ENCODE measurements around the gene SLC19A1.
"Not testable (repeated sequence)": the region's sequence is repeated elsewhere in the genome, so short reads cannot be mapped to it uniquely, and the experiment has no call there.

SLC19A1 gene

DNA sequence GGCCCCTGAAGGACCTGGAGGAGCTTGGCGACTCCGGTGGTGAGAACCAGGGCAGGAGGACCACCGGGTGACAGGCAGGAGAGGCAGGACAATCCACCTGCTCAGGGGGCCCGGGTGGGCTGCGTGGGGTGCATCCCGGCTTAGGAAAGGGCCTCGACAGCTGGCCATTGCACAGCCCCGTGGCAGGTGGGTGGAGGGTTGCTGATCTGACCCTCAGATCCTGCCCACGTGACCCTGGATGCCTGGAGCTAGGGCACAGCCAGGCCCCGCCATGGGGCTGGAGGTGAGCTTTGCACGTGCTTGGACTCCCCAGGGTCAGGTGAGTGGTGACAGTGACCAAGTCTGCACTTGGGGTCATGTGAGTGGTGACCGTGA is 35.5 kb upstream of the SLC19A1 start:
- no peak overlapping the region for H3K27ac ChIP-seq
- DNase-seq (ENCODE audit: low read depth, low spot score), result no peak

DNA sequence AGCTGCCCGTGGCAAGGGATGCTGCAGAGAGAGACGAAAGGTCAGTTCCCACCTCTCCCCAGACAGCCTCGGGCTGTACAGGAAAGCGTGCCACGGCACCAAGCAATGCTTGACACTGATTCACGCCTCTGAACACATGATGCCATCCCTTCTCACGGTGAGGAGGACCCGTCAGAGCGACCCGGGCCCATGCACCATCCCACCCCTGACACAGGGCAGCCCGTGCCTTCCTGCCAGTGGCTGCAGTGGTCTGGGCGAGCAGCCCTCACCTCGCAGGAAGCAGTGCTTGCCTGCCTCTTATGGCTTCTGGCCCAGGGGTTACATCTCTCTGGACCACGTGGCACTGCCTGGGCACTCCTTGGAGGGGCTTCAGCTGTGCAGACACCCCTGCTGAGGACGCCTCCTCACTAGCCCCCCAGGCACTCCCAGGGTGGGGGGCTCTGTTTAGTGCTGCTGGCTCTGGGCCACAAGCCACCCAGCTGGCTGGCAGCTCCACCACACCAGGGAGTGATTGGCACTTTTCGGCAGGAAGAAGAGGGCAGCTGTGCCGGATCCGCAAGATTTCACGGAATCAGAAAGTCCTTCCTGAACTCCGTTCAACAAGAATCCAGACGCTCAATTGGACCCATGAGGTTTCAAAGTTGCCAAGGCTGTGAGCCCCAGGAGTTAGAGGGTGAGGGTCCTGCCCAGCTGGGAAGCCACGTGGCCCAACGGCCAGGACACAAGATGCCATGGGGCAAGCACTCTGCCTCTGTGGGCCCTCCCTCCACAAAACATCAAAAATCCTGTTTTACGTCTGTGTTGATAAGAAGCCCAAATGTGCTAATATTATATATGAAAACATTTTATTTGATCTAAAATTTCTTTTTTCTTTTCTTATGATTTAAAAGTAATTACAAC is 34.8 kb upstream of the SLC19A1 start:
- DNase-seq (ENCODE audit: low read depth, low spot score), result no peak
- no peak overlapping the region for H3K27ac ChIP-seq

DNA sequence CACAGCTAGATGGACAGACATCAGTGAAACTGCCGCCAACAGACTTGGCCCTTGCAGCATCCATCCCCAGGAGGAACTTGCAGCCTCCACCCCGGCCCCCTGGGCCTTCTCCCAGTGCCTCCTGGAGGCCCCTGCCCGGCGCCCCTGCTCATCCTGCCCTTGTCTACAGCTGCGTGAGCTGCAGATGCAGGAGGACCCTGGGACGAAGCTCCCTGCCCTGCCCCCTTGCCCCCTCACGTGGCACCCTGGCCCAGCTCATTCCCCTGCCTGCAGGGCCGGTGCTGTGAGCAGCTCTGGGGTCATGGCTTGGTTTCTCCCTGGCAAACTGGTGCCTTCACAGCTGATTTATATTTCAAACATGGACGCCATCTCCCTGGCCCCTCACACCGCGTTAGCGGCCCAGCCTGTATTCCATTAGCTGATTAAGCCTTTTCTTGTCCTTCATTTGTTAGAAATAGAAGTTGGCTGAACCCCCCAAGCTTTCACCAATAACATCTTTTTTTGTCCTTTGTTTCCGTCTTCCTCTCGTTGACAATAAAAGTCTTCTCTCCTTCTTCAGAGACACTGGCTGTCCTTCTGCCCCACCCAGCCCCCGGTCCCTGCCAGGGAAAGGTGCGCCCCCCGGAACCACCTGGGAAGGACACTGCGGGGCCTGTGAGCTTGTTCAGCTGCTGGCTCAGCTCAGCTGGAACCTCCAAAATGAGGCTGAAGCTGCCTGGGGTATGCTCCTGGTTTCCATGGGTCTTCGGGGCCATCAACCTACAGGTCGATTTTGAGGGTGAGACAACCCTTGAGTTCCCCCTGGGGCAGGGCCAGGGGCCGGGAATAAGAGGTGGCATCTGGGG is 34.0 kb upstream of the SLC19A1 start:
- no peak for DNase-seq (ENCODE audit: low read depth, low spot score)

DNA sequence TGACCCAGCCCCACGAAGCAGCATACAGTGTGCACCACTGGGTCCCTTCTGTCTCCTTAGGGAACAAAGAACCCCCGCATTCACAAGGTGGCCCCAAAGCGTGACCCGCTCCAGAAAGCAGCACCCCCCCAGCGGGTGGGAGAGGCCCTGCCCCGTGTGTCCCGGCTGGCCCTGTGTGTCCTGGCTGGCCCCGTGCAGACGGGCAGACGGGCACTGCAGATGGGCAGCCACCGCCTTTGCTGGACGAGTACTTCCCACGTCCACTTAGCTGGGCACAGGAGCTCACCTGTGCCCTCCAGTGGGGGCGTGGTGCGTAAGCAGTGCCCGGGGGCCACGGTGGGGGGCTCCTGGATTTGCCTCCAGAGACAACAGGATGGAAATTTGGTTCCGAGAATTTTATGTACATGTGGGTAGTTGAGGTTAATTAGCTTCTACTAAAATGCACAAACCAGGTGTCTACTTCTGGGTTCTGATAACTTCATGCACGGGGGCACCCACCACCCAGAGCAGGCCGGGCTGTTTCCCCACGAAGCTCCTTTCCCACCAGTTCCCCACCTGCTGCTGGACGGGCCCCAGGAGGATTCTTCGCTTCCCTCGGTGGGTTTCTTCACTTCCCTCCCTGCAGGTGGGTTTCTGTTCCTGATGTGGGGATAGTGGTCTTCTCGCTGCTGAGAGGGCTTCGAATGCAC is 33.2 kb upstream of the SLC19A1 start:
- no peak for DNase-seq (ENCODE audit: low read depth, low spot score)
- no peak overlapping the region for H3K27ac ChIP-seq

More for the DNA sequence above, 34.0 kb upstream of the SLC19A1 start:
- no peak overlapping the region for H3K27ac ChIP-seq

DNA sequence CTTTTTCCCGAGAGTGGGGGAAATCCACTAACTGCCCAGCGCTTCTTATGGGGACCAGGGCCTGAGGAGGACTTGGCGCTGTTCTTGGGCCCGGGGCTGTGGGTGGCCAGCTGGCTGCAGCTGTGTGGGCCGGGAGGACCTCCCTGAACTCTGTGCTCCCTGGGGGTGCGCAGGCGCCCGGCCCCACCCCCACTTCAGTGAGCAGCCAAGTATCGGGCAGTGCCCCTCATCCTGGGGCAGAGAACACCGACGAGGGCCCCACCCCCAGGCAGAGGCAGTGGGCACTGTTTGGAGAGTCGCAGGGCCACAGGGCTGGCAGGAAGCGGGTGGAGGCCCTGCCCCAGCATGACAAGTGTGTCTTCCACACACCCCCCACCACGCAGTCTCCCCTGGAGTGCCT is 32.5 kb upstream of the SLC19A1 start:
- no peak overlapping the region for H3K27ac ChIP-seq
- no peak for DNase-seq (ENCODE audit: low read depth, low spot score)

DNA sequence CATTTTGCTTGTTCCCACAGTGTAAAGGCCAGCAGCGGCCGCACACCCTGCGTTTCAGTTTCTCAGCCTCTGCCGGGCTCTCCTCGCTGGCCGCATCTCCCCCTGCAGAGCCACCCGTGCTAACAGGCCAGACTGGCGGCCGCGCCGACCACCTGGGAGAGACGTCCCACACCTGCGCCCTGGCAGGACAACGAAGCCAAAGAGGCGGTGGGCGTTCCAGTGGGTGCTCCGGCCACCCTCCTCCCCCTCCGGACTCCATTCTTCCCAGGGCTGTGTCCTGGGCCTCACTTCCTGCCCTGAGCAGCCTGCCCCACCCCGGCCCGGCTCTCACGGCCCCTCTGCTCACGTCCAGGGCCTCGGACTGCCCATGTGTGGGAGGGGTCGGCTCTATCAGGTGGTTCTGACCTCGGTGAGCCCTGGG is 31.9 kb upstream of the SLC19A1 start:
- H3K27ac ChIP-seq, result no peak overlapping the region
- DNase-seq (ENCODE audit: low read depth, low spot score), result no peak

DNA sequence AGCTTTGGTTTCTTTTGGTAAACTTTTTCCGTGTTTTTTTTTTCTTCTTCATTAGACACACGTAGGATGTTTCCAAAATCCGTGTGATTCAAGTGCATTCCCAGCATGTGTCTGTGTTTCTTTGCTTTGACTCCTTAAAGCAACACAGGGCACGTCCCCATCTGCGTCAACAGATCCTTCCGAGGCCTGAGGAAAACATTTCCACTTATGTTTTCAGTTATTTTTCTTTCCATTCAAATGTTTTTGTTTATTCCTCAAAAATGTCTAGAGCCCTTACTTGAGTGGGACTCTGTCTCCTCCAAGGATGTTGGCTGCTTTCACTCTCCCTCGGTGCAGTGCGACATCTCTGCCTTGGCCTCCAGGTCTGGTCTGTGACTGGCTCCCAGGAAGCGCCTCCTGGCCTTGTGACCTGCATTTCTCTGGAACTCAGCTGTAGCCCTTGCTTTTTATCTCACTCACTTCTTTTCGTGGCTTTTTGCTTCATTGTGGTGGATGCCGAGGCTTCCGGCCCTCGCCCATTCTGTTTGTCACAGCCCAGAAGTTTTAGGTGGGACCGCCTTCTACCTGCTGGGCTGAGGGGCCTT is 31.3 kb upstream of the SLC19A1 start:
- DNase-seq (ENCODE audit: low read depth, low spot score), result no peak

DNA sequence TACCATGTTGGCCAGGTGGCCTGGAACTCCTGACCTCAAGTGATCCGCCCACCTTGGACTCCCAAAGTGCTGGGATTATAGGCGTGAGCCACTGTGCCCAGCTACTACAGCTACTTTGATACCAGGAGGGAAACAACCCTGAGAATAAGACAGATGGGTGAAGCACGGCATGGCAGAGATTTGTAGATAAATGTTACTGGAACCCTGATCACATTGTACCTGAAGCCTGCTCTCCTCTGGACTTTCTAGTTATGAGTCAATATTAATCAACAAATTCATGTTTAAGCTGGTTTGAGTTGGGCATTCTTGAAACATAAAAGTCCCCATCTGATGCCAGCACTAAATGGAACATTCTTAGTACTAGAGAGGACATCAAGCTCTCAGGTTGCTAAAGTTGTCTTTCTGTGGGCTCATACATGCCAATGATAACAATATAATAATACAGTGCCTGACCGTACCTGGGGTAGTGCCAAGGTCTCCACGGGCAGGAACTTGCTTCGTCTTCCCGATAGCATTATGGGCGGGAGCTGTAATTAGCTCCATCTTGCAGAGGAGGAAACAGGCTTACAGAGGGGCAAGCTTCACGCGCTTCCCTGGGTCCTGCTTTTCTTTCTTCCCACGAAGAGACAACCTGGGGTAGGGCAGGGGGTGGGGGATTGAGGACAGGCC is 30.7 kb upstream of the SLC19A1 start:
- H3K27ac ChIP-seq, result no peak overlapping the region
- no peak for DNase-seq (ENCODE audit: low read depth, low spot score)

More for the DNA sequence above, 31.3 kb upstream of the SLC19A1 start:
- H3K27ac ChIP-seq, result no peak overlapping the region

DNA sequence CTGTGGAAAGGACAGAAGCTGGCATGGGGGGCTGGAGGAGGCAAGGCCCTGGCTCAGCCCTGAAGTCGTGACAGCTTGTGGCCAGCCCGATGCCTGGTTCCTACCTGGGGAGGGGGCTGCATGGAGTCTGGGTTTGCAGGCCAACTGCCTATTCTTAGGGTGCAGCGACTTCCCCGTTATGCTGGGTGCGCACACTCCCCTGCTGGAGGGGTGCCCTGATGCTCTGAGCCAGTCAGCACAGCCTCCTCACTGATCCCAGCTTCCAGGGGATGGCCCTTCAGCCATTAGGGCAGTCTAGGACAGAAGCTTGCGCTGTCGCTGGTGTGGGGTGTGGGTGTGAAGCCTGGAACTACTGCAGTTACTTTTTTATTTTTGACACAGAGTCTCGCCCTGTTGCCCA is 30.0 kb upstream of the SLC19A1 start:
- no peak overlapping the region for H3K27ac ChIP-seq
- DNase-seq (ENCODE audit: low read depth, low spot score), result no peak

DNA sequence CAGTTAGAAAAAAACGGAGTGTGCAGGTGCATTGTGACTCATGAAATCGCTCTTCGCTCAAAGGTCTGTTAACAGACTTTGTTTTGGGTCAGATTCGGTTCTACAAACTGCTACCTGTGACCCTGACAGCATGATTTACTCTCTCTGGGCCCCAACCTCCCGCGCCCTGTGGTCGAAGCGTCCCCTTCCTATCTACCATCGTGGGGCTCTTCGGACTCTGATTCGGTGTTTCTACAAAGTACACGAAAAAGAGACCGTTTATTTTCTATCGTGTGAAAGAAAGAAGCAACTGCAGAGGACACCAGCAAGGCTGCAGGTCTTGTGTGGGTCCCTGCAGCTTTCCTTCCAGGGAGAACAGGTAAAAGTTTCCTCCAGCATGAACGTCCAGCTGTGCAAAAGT is 29.4 kb upstream of the SLC19A1 start:
- DNase-seq (ENCODE audit: low read depth, low spot score), result no peak
- no peak overlapping the region for H3K27ac ChIP-seq

DNA sequence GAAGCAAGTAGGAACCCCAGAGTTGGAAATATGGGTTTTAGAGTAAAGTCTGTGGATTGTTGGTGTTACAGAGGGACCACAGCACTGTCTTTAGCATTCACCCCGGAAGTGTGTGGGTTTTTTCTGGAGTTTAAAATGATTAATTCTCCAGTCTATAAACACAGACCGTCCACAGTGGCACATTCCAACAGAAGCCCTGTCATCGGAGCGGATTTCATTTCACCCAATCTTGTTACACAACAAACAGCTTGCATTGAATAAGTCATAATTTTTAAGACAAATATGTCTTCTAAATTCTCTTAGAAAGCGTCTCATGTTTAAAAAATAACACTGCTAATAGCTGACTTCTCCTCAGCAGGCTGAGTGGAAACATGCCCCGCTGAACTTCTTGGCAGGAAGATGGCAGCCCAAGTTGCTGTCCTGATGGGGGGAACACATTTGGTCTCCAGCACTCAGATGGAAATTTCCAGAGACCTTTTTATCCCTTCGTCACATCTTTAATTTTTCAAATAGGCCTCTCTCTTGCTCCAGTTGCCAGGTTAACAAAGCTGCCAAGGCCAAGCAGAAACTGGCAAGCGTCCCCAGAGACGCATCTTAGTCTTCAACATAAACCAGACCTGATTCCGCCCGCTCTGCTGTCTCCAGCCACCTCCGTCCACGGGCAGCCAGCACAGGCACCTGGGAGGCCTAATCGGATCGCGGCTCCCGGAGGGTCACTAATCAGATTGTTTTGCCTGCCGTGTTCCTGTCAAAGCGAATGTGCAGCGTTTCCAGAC is 28.8 kb upstream of the SLC19A1 start:
- DNase-seq (ENCODE audit: low read depth, low spot score), result no peak
- no peak overlapping the region for H3K27ac ChIP-seq

DNA sequence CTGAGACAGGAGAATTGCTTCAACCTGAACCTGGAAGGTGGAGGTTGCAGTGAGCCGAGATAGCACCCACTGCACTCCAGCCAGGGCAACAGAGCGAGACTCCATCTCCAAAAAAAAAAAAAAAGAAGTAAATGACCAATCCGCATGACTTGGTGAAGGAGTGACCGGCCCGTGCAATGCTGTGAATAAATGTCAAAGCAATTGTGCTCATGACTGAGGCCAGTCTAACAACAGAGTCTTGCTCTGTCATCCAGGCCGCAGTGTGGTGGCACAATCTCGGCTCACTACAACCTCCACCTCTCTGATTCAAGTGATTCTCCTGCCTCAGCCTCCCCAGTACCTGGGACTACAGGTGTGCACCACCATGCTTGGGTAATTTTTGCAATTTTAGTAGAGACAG is 27.8 kb upstream of the SLC19A1 start:
- DNase-seq (ENCODE audit: low read depth, low spot score), result no peak
- H3K27ac ChIP-seq, result no peak overlapping the region

DNA sequence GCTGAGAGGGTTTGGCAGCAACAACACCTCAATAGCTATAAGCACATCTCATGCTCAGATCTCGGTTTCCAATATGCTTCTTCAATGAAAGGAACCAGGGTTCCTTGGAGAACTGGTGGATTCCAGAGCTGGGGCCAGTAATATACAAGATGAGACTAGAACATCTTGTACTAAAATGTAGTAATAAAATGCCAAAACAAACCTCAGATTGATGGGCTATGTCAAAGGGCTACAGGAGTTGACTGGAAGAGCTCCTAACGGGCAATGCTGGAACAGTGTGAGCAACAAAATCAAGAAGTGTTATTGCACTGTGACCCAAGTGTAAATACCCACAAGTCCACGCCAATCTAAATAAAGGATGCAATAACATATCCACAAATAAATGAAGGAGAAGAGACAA is 26.1 kb upstream of the SLC19A1 start:
- DNase-seq (ENCODE audit: low read depth, low spot score), result no peak
- H3K27ac ChIP-seq, result no peak overlapping the region

DNA sequence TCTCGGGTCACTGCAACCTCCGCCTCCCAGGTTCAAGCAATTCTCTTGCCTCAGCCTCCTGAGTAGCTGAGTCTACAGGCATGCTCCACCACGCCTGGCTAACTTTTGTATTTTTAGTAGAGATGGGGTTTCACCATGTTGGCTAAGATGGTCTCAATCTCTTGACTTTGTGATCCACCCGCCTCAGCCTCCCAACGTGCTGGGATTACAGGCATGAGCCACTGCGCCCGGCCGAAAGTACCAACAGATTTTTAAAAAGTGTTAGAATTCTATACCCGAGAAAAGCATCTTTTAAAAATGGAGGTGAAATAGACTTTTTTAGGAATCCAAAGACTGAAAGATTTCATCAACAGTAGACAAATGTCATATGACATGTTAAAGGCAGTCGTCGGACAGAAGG is 21.9 kb upstream of the SLC19A1 start:
- not testable (repeated sequence) for DNase-seq (ENCODE audit: low read depth, low spot score); H3K27ac ChIP-seq

DNA sequence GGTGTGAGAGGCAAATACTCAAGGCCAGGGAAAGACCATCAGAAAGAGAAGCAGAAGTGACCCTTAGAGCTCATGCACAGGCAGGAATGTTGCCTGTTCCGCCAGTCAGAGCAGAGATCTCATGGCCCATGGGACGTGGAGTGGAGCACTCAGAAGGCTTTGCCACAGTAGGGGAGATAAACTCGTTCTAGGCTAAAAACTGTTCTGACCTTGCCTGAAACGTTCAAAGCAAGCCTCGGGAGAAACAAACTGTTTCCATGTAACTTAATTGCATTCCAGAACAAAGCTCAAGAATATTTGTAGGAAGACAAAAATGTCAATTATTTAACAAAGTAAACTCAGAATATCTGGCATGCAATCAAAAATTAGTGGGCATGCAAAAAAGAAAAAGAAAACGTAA is 20.7 kb upstream of the SLC19A1 start:
- no peak overlapping the region for H3K27ac ChIP-seq
- no peak for DNase-seq (ENCODE audit: low read depth, low spot score)

DNA sequence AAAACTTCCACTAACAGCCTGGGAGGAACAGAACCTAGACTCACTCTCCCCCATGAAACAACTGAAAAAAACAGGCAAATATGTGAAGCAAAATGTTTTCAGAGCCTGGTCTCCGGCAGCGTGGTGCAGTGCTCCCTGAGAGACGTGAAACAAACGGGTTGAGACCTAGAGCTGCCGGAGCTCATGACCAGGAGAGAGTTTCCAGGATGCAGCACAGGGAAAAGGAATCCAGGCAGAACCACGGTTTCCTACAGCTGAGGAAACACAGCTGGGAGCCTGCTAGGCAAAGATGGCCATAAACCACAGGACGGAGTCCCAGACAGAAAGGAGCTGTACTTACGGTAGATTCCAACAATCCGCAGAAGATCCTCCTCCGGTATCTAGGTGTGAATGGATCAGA is 20.2 kb upstream of the SLC19A1 start:
- no peak for DNase-seq (ENCODE audit: low read depth, low spot score)
- H3K27ac ChIP-seq, result no peak overlapping the region

DNA sequence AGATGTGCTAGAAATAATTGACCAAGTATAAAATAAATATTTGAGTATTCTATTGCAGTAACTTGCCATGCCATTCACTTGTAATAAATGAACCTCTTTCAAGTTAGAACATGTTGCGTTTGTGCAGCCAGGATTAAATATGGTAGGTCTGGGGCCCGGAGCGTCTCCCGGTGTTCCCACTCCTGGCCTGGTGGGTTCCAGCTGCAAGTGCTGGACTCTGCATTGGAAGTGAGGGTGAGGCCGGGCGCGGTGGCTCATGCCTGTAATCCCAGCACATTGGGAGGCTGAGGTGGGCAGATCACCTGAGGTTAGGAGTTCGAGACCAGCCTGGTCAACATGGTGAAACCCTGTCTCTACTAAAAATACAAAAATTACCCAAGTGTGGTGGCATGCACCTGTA is 19.0 kb upstream of the SLC19A1 start:
- not testable (repeated sequence) for DNase-seq (ENCODE audit: low read depth, low spot score); H3K27ac ChIP-seq

DNA sequence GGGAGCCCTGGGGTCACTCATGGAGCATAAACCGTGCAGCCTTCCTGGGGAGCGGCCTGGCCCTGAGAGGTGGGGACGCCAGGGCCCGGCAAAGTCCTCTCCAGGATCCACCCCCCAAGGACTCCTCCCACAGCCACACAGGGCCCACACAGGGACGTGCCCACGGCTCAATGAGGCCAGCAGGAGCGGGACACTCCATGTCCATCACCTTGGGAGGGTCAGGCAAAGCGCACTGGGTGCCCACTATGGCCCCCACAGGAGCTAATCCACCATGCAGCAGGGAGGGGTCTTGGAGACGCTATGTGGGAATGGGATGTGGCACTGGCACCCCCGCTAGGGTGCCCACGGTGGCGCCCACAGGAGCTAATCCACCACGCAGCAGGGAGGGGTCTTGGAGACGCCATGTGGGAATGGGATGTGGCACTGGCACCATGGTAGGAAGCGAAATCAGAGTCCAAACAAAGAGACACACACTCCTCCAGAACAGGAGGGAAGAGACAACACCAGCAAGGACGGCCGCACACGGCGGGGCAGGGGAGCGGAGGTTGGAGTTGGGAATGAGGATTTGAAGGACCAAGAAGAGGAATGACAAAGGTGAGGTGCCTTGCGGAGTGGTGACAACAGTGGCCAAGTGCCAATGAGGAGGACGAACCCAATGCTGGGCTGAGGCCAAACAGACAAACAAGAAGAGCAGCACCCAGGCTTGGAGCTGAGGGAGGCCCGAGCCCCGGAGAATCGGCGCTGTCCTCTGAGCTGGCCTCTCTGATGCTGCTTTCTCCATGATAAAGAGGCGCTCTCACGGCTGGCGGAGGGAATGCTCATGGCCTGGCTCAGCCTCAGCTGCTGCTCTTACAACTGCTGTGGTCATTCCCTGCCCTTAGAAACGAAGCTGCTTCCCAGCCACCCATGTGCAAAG is 18.1 kb upstream of the SLC19A1 start:
- no peak for DNase-seq (ENCODE audit: low read depth, low spot score)

More for the DNA sequence above, 18.1 kb upstream of the SLC19A1 start:
- H3K27ac ChIP-seq, result no peak overlapping the region

Data from epithelial cell of prostate (primary cell).